HCT116 (cell line): ENCODE measurements around the gene MYCBP2. TPM values are rescaled to one million over a fixed set of nuclear protein-coding genes. Genes with fewer than 3 reads are reported as not detected.

Experiments used
- ATAC-seq: fragments of 200-7000 bp; cut with Tn5 transposase; 2 replicates; pipeline ENCODE4 v1.9.1; 2020; ENCODE audit warnings: mild to moderate bottlenecking, moderate library complexity
- BruUV-seq: library from RNA; stranded (reverse); fragments of 400-500 nt; replicated peaks from 2 replicates; lab custom pipeline; 2021; lab: Mats Ljungman, UMichigan
- CTCF ChIA-PET: fragments of 300-600 bp; sonication (Branson Sonifier 250); formaldehyde crosslinking; loops from one replicate; lab custom pipeline; 2021; ENCODE audit warnings: antibody characterized with exemption; lab: Charles Lee
- POLR2A ChIA-PET: fragments of 300-600, 350-600 bp; sonication (Branson Sonifier 250); formaldehyde crosslinking; loops from one replicate; lab custom pipeline; 2021; ENCODE audit warnings: antibody characterized with exemption; lab: Charles Lee
- RAD21 ChIA-PET, 2 experiments: fragments of 300-600 bp; sonication (Branson Sonifier 250); formaldehyde crosslinking; loops; one replicate each; lab custom pipeline; 2023; ENCODE audit warnings: low total read pairs in 2 of 2; ENCODE audit not compliant: uncharacterized antibody in 2 of 2, unreplicated experiment in 2 of 2, low non-redundant PET in 1 of 2; lab: Charles Lee
- DNase-seq: peaks from one replicate; pipeline ENCODE4 v3.0.0-alpha.2; 2010; ENCODE audit warnings: low read depth, low spot score
- H2AFZ ChIP-seq: fragments of 200-600 bp; shearing (Covaris generic), sonication (generic); 2 replicates; pipeline ENCODE4 v1.6.1; 2017; ENCODE audit warnings: low read depth, mixed run types, mixed read lengths, antibody characterized with exemption, low read length; ENCODE audit not compliant: poor library complexity, severe bottlenecking
- H3K27ac ChIP-seq: 2 replicates; pipeline ENCODE4 v1.5.1; 2012; ENCODE audit warnings: low read depth, low read length
- H3K27me3 ChIP-seq: fragments of 200-600 bp; sonication (generic); 2 replicates; pipeline ENCODE4 v1.6.1; 2016; ENCODE audit warnings: mixed run types, low read length, mixed read lengths; ENCODE audit not compliant: insufficient read depth
- H3K36me3 ChIP-seq, 2 experiments: fragments of 200-500 bp in 1 of 2; fragments of 200-600 bp in 1 of 2; sonication (Bioruptor generic) in 1 of 2; sonication (generic) in 1 of 2; 2 replicates each; pipeline versions ENCODE4 v1.5.1 to v1.6.1; 2014 to 2016; ENCODE audit warnings: low read length in 2 of 2, inconsistent platforms in 1 of 2, mixed read lengths in 1 of 2, mixed run types in 1 of 2; ENCODE audit not compliant: insufficient read depth in 2 of 2, control insufficient read depth in 1 of 2
- H3K4me1 ChIP-seq, 2 experiments: fragments of 200-600 bp in 1 of 2; sonication (generic) in 1 of 2; 2 replicates each; pipeline versions ENCODE4 v1.5.1 to v1.6.1; 2012 to 2017; ENCODE audit warnings: low read length in 2 of 2, inconsistent platforms in 1 of 2, mild to moderate bottlenecking in 1 of 2, mixed read lengths in 1 of 2, mixed run types in 1 of 2, moderate library complexity in 1 of 2; ENCODE audit not compliant: insufficient read depth in 2 of 2, control insufficient read depth in 1 of 2
- H3K4me2 ChIP-seq: fragments of 200-600 bp; sonication (generic); 2 replicates; pipeline ENCODE4 v1.6.1; 2017; ENCODE audit warnings: mixed run types, low read length, mixed read lengths
- H3K4me3 ChIP-seq, 2 experiments: fragments of 200-600 bp in 1 of 2; sonication (generic) in 1 of 2; replicated peaks in 1 of 2; 2 replicates each; pipeline ENCODE4 v1.5.1; 2011 to 2016; ENCODE audit warnings: low read length in 2 of 2, control low read depth in 1 of 2, low read depth in 1 of 2, mild to moderate bottlenecking in 1 of 2, mixed read lengths in 1 of 2, mixed run types in 1 of 2
- H3K79me2 ChIP-seq: fragments of 200-600 bp; sonication (generic); 2 replicates; pipeline ENCODE4 v1.6.1; 2017; ENCODE audit warnings: mild to moderate bottlenecking, mixed run types, low read length, moderate library complexity, mixed read lengths; ENCODE audit not compliant: insufficient read depth
- H3K9ac ChIP-seq: fragments of 200-600 bp; sonication (generic); 2 replicates; pipeline ENCODE4 v1.6.1; 2016; ENCODE audit warnings: low read length, mixed read lengths
- H3K9me2 ChIP-seq: fragments of 200-600 bp; sonication (generic), shearing (Covaris generic); 2 replicates; pipeline ENCODE4 v1.6.1; 2017; ENCODE audit warnings: mixed run types, mild to moderate bottlenecking, moderate library complexity; ENCODE audit not compliant: insufficient read depth
- H3K9me3 ChIP-seq, 2 experiments: fragments of 200-500 bp in 1 of 2; fragments of 200-600 bp in 1 of 2; sonication (Bioruptor generic) in 1 of 2; sonication (generic) in 1 of 2; 2 replicates each; pipeline ENCODE4 v1.6.1; 2014 to 2017; ENCODE audit warnings: low read length in 2 of 2, mixed read lengths in 2 of 2, inconsistent platforms in 1 of 2, low read depth in 1 of 2, mild to moderate bottlenecking in 1 of 2, mixed run types in 1 of 2, moderate library complexity in 1 of 2; ENCODE audit not compliant: control insufficient read depth in 1 of 2, insufficient read depth in 1 of 2
- H4K20me1 ChIP-seq: fragments of 200-600 bp; sonication (generic), shearing (Covaris generic); 2 replicates; pipeline ENCODE4 v1.6.1; 2017; ENCODE audit warnings: mixed run types, mild to moderate bottlenecking, moderate library complexity; ENCODE audit not compliant: insufficient read depth
- ATF3 ChIP-seq: IDR thresholded peaks from 2 replicates; pipeline ENCODE4 v1.6.1; 2012
- CBX3 ChIP-seq: IDR thresholded peaks from 2 replicates; pipeline ENCODE4 v1.6.1; 2012; ENCODE audit warnings: low read depth
- CEBPB ChIP-seq: IDR thresholded peaks from 2 replicates; pipeline ENCODE4 v1.6.1; 2012; ENCODE audit warnings: low read depth
- CTCF ChIP-seq, 3 experiments: fragments of 200-600 bp in 1 of 3; sonication (generic) in 1 of 3; IDR thresholded peaks in 2 of 3; conservative IDR thresholded peaks in 1 of 3; 2 replicates each; pipeline ENCODE4 v1.5.1; 2012 to 2017; ENCODE audit warnings: low read depth in 2 of 3, low read length in 2 of 3, antibody characterized with exemption in 1 of 3, borderline replicate concordance in 1 of 3, control low read depth in 1 of 3, mild to moderate bottlenecking in 1 of 3, mixed read lengths in 1 of 3, mixed run types in 1 of 3, moderate library complexity in 1 of 3; ENCODE audit not compliant: insufficient read depth in 1 of 3
- EGR1 ChIP-seq: IDR thresholded peaks from 2 replicates; pipeline ENCODE4 v1.6.1; 2012; ENCODE audit warnings: low read depth
- ELF1 ChIP-seq: IDR thresholded peaks from 2 replicates; pipeline ENCODE4 v1.6.1; 2012; ENCODE audit warnings: low read depth, borderline replicate concordance
- EZH2 ChIP-seq: fragments of 200-600 bp; sonication (generic); IDR thresholded peaks from 2 replicates; pipeline ENCODE4 v1.6.1; 2017; ENCODE audit warnings: antibody characterized with exemption, mixed run types
- FOSL1 ChIP-seq: IDR thresholded peaks from 2 replicates; pipeline ENCODE4 v1.6.1; 2012; ENCODE audit warnings: low read depth
- JUND ChIP-seq: IDR thresholded peaks from 2 replicates; pipeline ENCODE4 v1.6.1; 2012
- MAX ChIP-seq: IDR thresholded peaks from 2 replicates; pipeline ENCODE4 v1.6.1; 2012
- POLR2A ChIP-seq: IDR thresholded peaks from 2 replicates; pipeline ENCODE4 v1.7.0; 2011; ENCODE audit warnings: borderline replicate concordance; ENCODE audit not compliant: insufficient read depth, insufficient read length; ENCODE audit errors: extremely low read depth
- POLR2AphosphoS5 ChIP-seq: IDR thresholded peaks from 2 replicates; pipeline ENCODE4 v1.6.1; 2011; ENCODE audit warnings: mild to moderate bottlenecking, low read depth, low read length, moderate library complexity
- RAD21 ChIP-seq: IDR thresholded peaks from 2 replicates; pipeline ENCODE4 v1.6.1; 2012; ENCODE audit warnings: low read depth, mild to moderate bottlenecking
- REST ChIP-seq: IDR thresholded peaks from 2 replicates; pipeline ENCODE4 v1.6.1; 2012; ENCODE audit warnings: low read depth
- SIN3A ChIP-seq: IDR thresholded peaks from 2 replicates; pipeline ENCODE4 v1.6.1; 2012; ENCODE audit warnings: low read depth
- SP1 ChIP-seq: IDR thresholded peaks from 2 replicates; pipeline ENCODE4 v1.6.1; 2012; ENCODE audit warnings: low read depth
- SRF ChIP-seq: IDR thresholded peaks from 2 replicates; pipeline ENCODE4 v1.6.1; 2012; ENCODE audit warnings: low read depth
- TCF7L2 ChIP-seq: IDR thresholded peaks from 2 replicates; pipeline ENCODE4 v1.7.0; 2011; ENCODE audit warnings: borderline replicate concordance, inconsistent platforms; ENCODE audit not compliant: insufficient read depth, insufficient read length; ENCODE audit errors: extremely low read depth
- YY1 ChIP-seq: IDR thresholded peaks from 2 replicates; pipeline ENCODE4 v1.6.1; 2011; ENCODE audit warnings: low read length, low read depth, moderate library complexity, mild to moderate bottlenecking; ENCODE audit not compliant: insufficient replicate concordance; ENCODE audit errors: extremely low read depth
- ZBTB33 ChIP-seq: IDR thresholded peaks from 2 replicates; pipeline ENCODE4 v1.6.1; 2011; ENCODE audit warnings: mild to moderate bottlenecking, low read length, moderate library complexity; ENCODE audit not compliant: insufficient replicate concordance; ENCODE audit errors: extremely low read depth
- intact Hi-C: fragments of 100-400 bp; cut with micrococcal nuclease; formaldehyde crosslinking; loops from 2 replicates; pipeline ENCODE4 v1.10.0; 2022
- total RNA-seq: library from RNA; stranded (reverse); gene quantifications from one replicate; pipeline ENCODE4 v1.2.1, GENCODE V29; 2021; ENCODE audit not compliant: unreplicated experiment

Gene MYCBP2
- total RNA-seq, 1 experiment from 2014 or later, result 48.5 TPM

GRCh38 chr13:77084755-77085154, 242.1 kb downstream of the MYCBP2 start:
- Histone ChIP-seq H4K20me1 (no peaks in the 10 kb centered on the region), H3K27me3 (no peaks in the 10 kb centered on the region), H3K4me1 (no peaks in the 10 kb centered on the region), H3K9ac (no peak overlapping the region), H2AFZ (no peak overlapping the region), H3K9me2 (no peaks in the 10 kb centered on the region), H3K4me3 (no peak overlapping the region), H3K36me3 (peaks cover 5 to 14% of the 10 kb centered on the region in 2 experiments; a peak in 3 of 4 replicates), H3K79me2 (no peaks in the 10 kb centered on the region), H3K9me3 (no peaks in the 10 kb centered on the region), H3K27ac (no peak overlapping the region), H3K4me2 (no peak overlapping the region)
- no peak for ATAC-seq
- CTCF ChIA-PET, result no interaction called here
- BruUV-seq, result no TSS peak
- no peak for DNase-seq
- intact Hi-C loops, result no loop called here
- RAD21 ChIA-PET, result no interaction called here
- POLR2A ChIA-PET, result no interaction called here
- TF ChIP-seq REST (no peak), CEBPB (no peak), MAX (no peak), RAD21 (no peak), CBX3 (no peak), CTCF (IDR thresholded peaks at IDR 0.05 in 2 of 3, conservative IDR thresholded peaks at IDR 0.05 in 1 of 3; ENCODE audit: borderline replicate concordance in 1 of 3, insufficient read depth in 1 of 3, low read depth in 2 of 3, low read length in 2 of 3) (no peak), YY1 (no peak), ZBTB33 (no peak), POLR2AphosphoS5 (no peak), SIN3A (no peak), EZH2 (no peak), SP1 (no peak), TCF7L2 (no peak), JUND (no peak), ELF1 (no peak), SRF (no peak), EGR1 (no peak), FOSL1 (no peak), POLR2A (no peak), ATF3 (no peak)
